Subcutaneous adipose tissue (tissue), 4 donors: Measurements from ENCODE around the gene LGR6. TPM values are rescaled to one million over a fixed set of nuclear protein-coding genes. Genes with fewer than 3 reads are reported as not detected.

Source experiments
- CTCF ChIP-seq: fragments of 450-650 bp; IDR thresholded peaks from one replicate; pipeline ENCODE4 v1.5.1; 2016; ENCODE audit warnings: low read depth, mild to moderate bottlenecking, control low read depth, antibody characterized with exemption, moderate library complexity
- total RNA-seq, 4 donors: library from RNA; depleted of rRNA; stranded (reverse); fragments of >200 nt; gene quantifications; one replicate each; pipeline ENCODE4 v1.1.0, GENCODE V29; 2016

Gene LGR6
- total RNA-seq, 4 donors from 2014 or later, result not detected

GRCh38 chr1:202197653-202198365, 4.2 kb downstream of the LGR6 start:
- TF ChIP-seq CTCF, result no peak

GRCh38 chr1:202198366-202198724, 4.7 kb downstream of the LGR6 start:
- TF ChIP-seq CTCF, result no peak

GRCh38 chr1:202199040-202199889, 5.7 kb downstream of the LGR6 start:
- no peak for TF ChIP-seq CTCF

- no peak for TF ChIP-seq CTCF
Measured at GRCh38 chr1:202200112-202200548, 6.5 kb downstream of the LGR6 start.

GRCh38 chr1:202200669-202201068, 7.1 kb downstream of the LGR6 start:
- TF ChIP-seq CTCF, result no peak

- TF ChIP-seq CTCF, result no peak
Measured at GRCh38 chr1:202201266-202201665, 7.7 kb downstream of the LGR6 start.

GRCh38 chr1:202201971-202202370, 8.4 kb downstream of the LGR6 start:
- no peak for TF ChIP-seq CTCF
